Fibroblast of mammary gland (primary cell): ENCODE data around the gene RAP1GAP2.
A peak's percentile ranks its signal among the peaks of the same experiment; 100 is the strongest.
"Not testable (repeated sequence)": the region's sequence is repeated elsewhere in the genome, so short reads cannot be mapped to it uniquely, and the experiment has no call there.

Experiments
- DNase-seq: peaks from one replicate; pipeline ENCODE4 v3.0.0-alpha.2; 2010; ENCODE audit warnings: low read depth
- H3K4me3 ChIP-seq: 2 replicates; pipeline ENCODE4 v1.5.1; 2011; ENCODE audit warnings: low read depth, mild to moderate bottlenecking, low read length, moderate library complexity; ENCODE audit not compliant: control insufficient read depth
- TF ChIP-seq, protein P1 (sequence below): conservative IDR thresholded peaks from 2 replicates; pipeline ENCODE4 v1.5.1; 2011; ENCODE audit warnings: low read depth, low read length, inconsistent platforms; ENCODE audit not compliant: control insufficient read depth, insufficient read depth

Gene RAP1GAP2

DNA sequence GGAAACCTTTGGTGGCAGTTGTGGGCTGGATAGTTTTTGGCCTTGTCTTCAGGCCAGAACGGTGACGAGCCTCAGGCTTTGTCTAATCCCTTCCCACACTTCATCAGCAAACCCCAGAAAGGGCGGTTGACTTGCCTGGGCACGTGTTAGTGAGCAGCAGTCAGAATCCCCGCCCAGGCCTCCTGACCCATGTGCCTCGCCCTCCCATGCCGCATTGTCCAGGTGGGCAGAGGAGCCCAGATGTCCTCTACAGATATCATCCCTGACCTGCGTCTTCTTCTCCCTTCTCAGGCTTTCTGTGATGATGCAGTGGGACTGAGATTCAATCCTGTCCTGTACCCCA is 184.6 kb downstream of the RAP1GAP2 start:
- DNase-seq, result no peak
- TF ChIP-seq, protein P1, sequence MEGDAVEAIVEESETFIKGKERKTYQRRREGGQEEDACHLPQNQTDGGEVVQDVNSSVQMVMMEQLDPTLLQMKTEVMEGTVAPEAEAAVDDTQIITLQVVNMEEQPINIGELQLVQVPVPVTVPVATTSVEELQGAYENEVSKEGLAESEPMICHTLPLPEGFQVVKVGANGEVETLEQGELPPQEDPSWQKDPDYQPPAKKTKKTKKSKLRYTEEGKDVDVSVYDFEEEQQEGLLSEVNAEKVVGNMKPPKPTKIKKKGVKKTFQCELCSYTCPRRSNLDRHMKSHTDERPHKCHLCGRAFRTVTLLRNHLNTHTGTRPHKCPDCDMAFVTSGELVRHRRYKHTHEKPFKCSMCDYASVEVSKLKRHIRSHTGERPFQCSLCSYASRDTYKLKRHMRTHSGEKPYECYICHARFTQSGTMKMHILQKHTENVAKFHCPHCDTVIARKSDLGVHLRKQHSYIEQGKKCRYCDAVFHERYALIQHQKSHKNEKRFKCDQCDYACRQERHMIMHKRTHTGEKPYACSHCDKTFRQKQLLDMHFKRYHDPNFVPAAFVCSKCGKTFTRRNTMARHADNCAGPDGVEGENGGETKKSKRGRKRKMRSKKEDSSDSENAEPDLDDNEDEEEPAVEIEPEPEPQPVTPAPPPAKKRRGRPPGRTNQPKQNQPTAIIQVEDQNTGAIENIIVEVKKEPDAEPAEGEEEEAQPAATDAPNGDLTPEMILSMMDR, result no peak
- H3K4me3 ChIP-seq, result no peak overlapping the region

DNA sequence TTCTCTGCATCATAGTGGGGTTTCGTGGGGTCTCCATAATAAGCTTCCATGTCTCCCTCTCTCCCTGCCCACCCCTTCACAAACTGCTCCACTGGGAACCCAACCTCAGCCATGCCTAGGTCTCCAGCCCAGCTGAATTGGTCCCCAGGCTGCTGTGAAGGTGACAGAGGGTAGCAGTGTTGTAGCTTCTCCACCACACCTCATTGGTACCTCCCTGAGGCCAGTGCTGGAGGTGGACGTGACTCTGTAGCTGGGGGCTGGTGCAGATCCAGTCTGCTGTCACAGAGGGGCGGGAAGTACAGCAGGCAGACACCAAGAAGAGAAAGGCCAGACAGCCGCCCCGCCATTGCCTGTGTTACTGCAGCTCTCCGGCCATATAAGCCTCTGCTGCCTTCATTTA is 185.1 kb downstream of the RAP1GAP2 start:
- no peak for DNase-seq
- no peak overlapping the region for H3K4me3 ChIP-seq
- TF ChIP-seq, protein P1, result no peak

DNA sequence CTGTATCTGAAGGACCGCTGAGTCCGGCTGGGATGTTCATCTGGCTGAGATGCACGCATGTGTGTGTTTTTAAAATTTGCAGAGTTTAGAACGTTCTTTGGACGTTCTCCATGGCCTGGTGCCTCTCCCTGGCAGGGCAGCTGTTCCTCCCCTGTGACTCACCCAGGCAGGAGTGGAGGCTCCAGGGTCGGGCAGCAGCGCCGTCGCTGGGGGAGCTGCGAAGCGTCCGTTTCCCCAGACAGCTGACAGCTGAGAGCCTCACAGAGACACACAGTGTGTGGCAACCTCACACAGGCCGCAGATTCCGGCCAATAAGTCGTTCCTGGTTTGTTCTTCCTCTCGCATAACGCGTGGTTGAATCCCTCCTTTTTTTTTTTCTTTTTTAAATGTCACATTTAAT is 186.6 kb downstream of the RAP1GAP2 start:
- TF ChIP-seq, protein P1, result peak; percentile 44
- DNase-seq, result peak; percentile 82
- H3K4me3 ChIP-seq, result no peak overlapping the region

DNA sequence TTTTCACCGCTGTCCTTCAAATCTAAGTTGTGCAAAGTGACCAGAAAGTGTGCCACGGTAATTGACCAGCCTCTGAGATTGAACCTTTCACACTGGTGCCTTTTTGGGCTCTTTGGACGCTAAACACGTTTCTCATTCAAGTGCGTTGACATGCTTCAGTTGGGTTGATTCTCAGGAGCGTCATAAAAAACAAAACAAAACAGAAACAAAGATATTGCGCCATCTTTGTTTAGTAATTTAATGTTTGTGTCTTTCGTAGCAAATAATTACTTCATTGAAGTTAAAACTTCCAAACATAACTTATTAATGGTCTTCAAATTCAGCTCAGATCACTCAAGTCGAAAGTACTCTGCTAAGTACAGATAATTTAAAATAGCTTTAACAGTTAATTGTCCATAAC is 187.0 kb downstream of the RAP1GAP2 start:
- no peak for DNase-seq
- TF ChIP-seq, protein P1, result no peak
- no peak overlapping the region for H3K4me3 ChIP-seq

DNA sequence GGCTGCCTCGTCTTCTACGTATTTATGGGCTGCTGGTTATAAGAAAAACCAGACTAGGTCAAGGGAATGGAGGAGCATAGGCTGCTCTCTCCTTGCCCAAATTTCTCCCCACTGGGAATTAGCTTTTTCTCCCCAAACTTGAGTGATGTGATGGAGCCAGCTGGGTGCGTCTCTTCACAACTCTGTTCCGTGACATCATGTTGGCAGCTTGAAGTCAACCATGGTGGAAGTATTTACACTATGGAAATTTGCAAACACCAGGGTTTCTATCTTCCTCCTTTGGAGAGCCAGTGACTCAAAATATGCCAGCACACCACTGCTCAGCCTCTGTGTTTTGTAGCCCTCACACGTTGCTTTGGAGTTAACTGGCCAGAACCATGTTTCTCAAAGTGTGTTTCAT is 189.1 kb downstream of the RAP1GAP2 start:
- TF ChIP-seq, protein P1, result no peak
- DNase-seq, result no peak
- no peak overlapping the region for H3K4me3 ChIP-seq

DNA sequence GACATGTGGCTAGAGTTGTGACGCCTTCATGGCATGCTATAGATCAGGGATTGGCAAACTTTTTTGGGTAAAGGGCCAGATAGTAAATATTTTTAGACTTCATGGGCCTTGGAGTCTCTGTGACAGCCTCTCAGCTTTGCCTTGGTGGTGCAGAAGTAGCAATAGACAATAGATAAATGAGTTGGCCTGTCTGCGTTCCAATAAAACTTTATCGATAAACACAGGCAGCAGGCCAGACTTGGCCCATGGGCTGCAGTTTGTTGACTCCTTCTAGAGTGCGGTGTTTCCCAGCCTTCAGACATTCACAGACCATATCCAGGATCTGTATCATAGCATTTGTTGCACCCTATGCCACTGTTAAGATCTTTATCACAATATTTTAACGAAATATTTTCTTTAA is 190.7 kb downstream of the RAP1GAP2 start:
- TF ChIP-seq, protein P1, result no peak
- no peak for DNase-seq
- no peak overlapping the region for H3K4me3 ChIP-seq

DNA sequence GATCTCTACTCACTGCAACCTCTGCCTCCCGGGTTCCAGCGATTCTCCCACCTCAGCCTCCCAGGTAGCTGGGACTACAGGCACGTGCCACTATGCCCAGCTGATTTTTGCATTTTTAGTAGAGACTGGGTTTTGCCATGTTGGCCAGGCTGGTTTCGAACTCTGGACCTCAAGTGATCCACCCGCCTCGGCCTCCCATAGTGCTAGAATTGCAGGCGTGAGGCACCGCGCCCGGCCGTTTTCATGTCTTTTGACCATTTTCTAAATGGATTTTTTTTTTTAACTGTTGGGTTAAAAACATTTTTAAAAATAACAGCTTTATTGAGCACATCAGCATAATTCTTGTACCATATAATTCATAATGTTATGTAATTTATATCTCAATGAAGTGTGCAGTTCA is 193.2 kb downstream of the RAP1GAP2 start:
- H3K4me3 ChIP-seq, DNase-seq: not testable (repeated sequence)

DNA sequence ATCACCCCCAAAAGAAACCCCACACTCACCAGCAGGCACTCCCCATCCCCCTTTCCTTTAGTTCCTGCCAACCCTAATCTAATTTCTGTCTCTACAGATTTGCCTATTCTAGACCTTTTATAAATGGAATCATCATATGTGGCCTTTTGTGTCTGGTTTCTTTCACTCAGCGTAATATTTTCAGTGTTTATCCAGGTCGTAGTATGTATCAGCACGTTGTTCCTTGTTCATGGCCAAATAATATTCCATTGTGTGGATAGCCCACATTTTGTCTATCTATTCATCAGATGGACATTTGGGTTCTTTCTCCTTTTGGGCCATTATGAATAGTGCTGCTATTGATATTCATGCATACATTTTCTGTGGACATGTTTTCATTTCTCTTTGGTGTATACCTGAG is 193.6 kb downstream of the RAP1GAP2 start:
- TF ChIP-seq, protein P1, result no peak

More for the DNA sequence above, 193.6 kb downstream of the RAP1GAP2 start:
- no peak for DNase-seq
- no peak overlapping the region for H3K4me3 ChIP-seq
